Measurements from ENCODE around the gene DNLZ. TPM values are rescaled to one million over a fixed set of nuclear protein-coding genes. Genes with fewer than 3 reads are reported as not detected.

The DNLZ gene
- total RNA-seq, 1 donor from 2014 or later, result 27.1 TPM

GRCh38 chr9:136343121-136343883 is 20.2 kb downstream of the DNLZ start:
- intact Hi-C loops (cut with micrococcal nuclease), result loop anchor here (2.0 kb wide), 1 partner anchor 19 kb away; the partner anchor contains the start of gene DNLZ
- ChIA-PET POLR2A (no interaction called here), CTCF (no interaction called here)
- no peak overlapping the region for H3K4me3 Mint-ChIP-seq
- peaks cover 5% of the 10 kb centered on the region for H3K4me1 Mint-ChIP-seq
- no peaks in the 10 kb centered on the region for H3K9me3 Mint-ChIP-seq
- ATAC-seq (ENCODE audit: low read depth) (no peak), DNase-seq (no peak)
- no peaks in the 10 kb centered on the region for H3K27me3 Mint-ChIP-seq
- no peak for TF ChIP-seq CTCF (IDR thresholded peaks at IDR 0.05)
- no peaks in the 10 kb centered on the region for H3K36me3 Mint-ChIP-seq (ENCODE audit: low read depth)
- H3K27ac Mint-ChIP-seq, result no peak overlapping the region

GRCh38 chr9:136342181-136343120 is 21.1 kb downstream of the DNLZ start:
- ChIA-PET CTCF (no interaction called here), POLR2A (interaction anchor here (0.5 kb wide), 1 partner anchor 780 kb away, joined by 3 read pairs; no protein-coding TSS in a partner anchor)
- ATAC-seq (ENCODE audit: low read depth) (peak; percentile 90), DNase-seq (peak; percentile 67)
- H3K27me3 Mint-ChIP-seq, result no peaks in the 10 kb centered on the region
- H3K4me1 Mint-ChIP-seq, result peaks cover 5% of the 10 kb centered on the region
- no peak for TF ChIP-seq CTCF (IDR thresholded peaks at IDR 0.05)
- no peak overlapping the region for H3K27ac Mint-ChIP-seq
- H3K9me3 Mint-ChIP-seq, result no peaks in the 10 kb centered on the region
- no peak overlapping the region for H3K4me3 Mint-ChIP-seq
- no peaks in the 10 kb centered on the region for H3K36me3 Mint-ChIP-seq (ENCODE audit: low read depth)
- intact Hi-C loops (cut with micrococcal nuclease), result loop anchor here (2.0 kb wide), 1 partner anchor 20 kb away; the partner anchor contains the start of gene DNLZ

- H3K9me3 Mint-ChIP-seq, result no peaks in the 10 kb centered on the region
- peaks cover 5% of the 10 kb centered on the region for H3K4me1 Mint-ChIP-seq
- intact Hi-C loops (cut with micrococcal nuclease), result loop anchor here (2.0 kb wide), 1 partner anchor 21 kb away; the partner anchor contains the start of gene DNLZ
- ATAC-seq (ENCODE audit: low read depth), result no peak
- no peak for DNase-seq
- TF ChIP-seq CTCF (IDR thresholded peaks at IDR 0.05), result no peak
- H3K27me3 Mint-ChIP-seq, result no peaks in the 10 kb centered on the region
- no peak overlapping the region for H3K4me3 Mint-ChIP-seq
- no peaks in the 10 kb centered on the region for H3K36me3 Mint-ChIP-seq (ENCODE audit: low read depth)
- no peak overlapping the region for H3K27ac Mint-ChIP-seq
- ChIA-PET CTCF (no interaction called here), POLR2A (interaction anchor here (0.5 kb wide), 1 partner anchor 781 kb away, joined by 3 read pairs; no protein-coding TSS in a partner anchor)
These were observed 21.8 kb downstream of the DNLZ start for GRCh38 chr9:136341769-136342168.

GRCh38 chr9:136341042-136341655 is 22.4 kb downstream of the DNLZ start:
- Mint-ChIP-seq H3K4me1 (peaks cover 5% of the 10 kb centered on the region), H3K27me3 (no peaks in the 10 kb centered on the region), H3K4me3 (no peak overlapping the region), H3K27ac (no peak overlapping the region), H3K9me3 (no peaks in the 10 kb centered on the region), H3K36me3 (ENCODE audit: low read depth) (no peaks in the 10 kb centered on the region)
- ATAC-seq (ENCODE audit: low read depth) (no peak), DNase-seq (no peak)
- intact Hi-C loops (cut with micrococcal nuclease), result no loop called here
- TF ChIP-seq CTCF (IDR thresholded peaks at IDR 0.05), result no peak
- ChIA-PET CTCF (no interaction called here), POLR2A (no interaction called here)

Data from activated B cell treated with CpG ODN at 0.5 μM for 24 hours (primary cell).